ENCODE data around the gene SNN. TPM values are rescaled to one million over a fixed set of nuclear protein-coding genes. Genes with fewer than 3 reads are reported as not detected.

Gene SNN
- total RNA-seq, 1 donor from 2014 or later: 7.3 TPM

GRCh38 chr16:11639008-11639562, 29.2 kb upstream of the SNN start:
- H3K27ac Mint-ChIP-seq: no peak overlapping the region
- no peaks in the 10 kb centered on the region for H3K9me3 Mint-ChIP-seq
- H3K36me3 Mint-ChIP-seq (ENCODE audit: low read depth): no peaks in the 10 kb centered on the region
- peaks cover 11% of the 10 kb centered on the region for H3K27me3 Mint-ChIP-seq (ENCODE audit: insufficient read depth)
- DNase-seq (ENCODE audit: low spot score): no peak
- no peak overlapping the region for H3K4me3 Mint-ChIP-seq
- intact Hi-C loops (cut with micrococcal nuclease): no loop called here
- peaks cover 5% of the 10 kb centered on the region for H3K4me1 Mint-ChIP-seq (ENCODE audit: low read depth)

- Mint-ChIP-seq H3K27ac (no peak overlapping the region), H3K4me1 (ENCODE audit: low read depth) (peaks cover 5% of the 10 kb centered on the region), H3K36me3 (ENCODE audit: low read depth) (no peaks in the 10 kb centered on the region), H3K9me3 (no peaks in the 10 kb centered on the region), H3K27me3 (ENCODE audit: insufficient read depth) (peaks cover 11% of the 10 kb centered on the region), H3K4me3 (no peak overlapping the region)
- intact Hi-C loops (cut with micrococcal nuclease): loop anchor here (2.0 kb wide), 2 partner anchors 55 to 75 kb away; no protein-coding TSS in a partner anchor
- no peak for DNase-seq (ENCODE audit: low spot score)
Measured at GRCh38 chr16:11639925-11640899, 28.0 kb upstream of the SNN start.

GRCh38 chr16:11640987-11641817, 27.1 kb upstream of the SNN start:
- DNase-seq (ENCODE audit: low spot score): no peak

GRCh38 chr16:11642765-11643116, 25.5 kb upstream of the SNN start:
- intact Hi-C loops (cut with micrococcal nuclease): no loop called here
- DNase-seq (ENCODE audit: low spot score): no peak
- Mint-ChIP-seq H3K27ac (no peak overlapping the region), H3K4me3 (no peak overlapping the region), H3K9me3 (no peaks in the 10 kb centered on the region), H3K4me1 (ENCODE audit: low read depth) (peaks cover 5% of the 10 kb centered on the region), H3K36me3 (ENCODE audit: low read depth) (no peaks in the 10 kb centered on the region), H3K27me3 (ENCODE audit: insufficient read depth) (peaks cover 5% of the 10 kb centered on the region)

More at GRCh38 chr16:11640987-11641817, 27.1 kb upstream of the SNN start:
- Mint-ChIP-seq H3K4me3 (no peak overlapping the region), H3K27ac (no peak overlapping the region), H3K9me3 (no peaks in the 10 kb centered on the region), H3K27me3 (ENCODE audit: insufficient read depth) (peaks cover 8% of the 10 kb centered on the region), H3K4me1 (ENCODE audit: low read depth) (peaks cover 5% of the 10 kb centered on the region), H3K36me3 (ENCODE audit: low read depth) (no peaks in the 10 kb centered on the region)
- intact Hi-C loops (cut with micrococcal nuclease): loop anchor here (1.0 to 2.0 kb wide), 7 partner anchors 56 to 677 kb away; no protein-coding TSS in a partner anchor

- no peak overlapping the region for H3K27ac Mint-ChIP-seq
- H3K27me3 Mint-ChIP-seq (ENCODE audit: insufficient read depth): peaks cover 5% of the 10 kb centered on the region
- H3K9me3 Mint-ChIP-seq: no peaks in the 10 kb centered on the region
- H3K4me3 Mint-ChIP-seq: no peak overlapping the region
- peaks cover 4% of the 10 kb centered on the region for H3K4me1 Mint-ChIP-seq (ENCODE audit: low read depth)
- H3K36me3 Mint-ChIP-seq (ENCODE audit: low read depth): no peaks in the 10 kb centered on the region
- intact Hi-C loops (cut with micrococcal nuclease): no loop called here
- DNase-seq (ENCODE audit: low spot score): no peak
Measured at GRCh38 chr16:11649276-11649675, 19.0 kb upstream of the SNN start.

- no peak for DNase-seq (ENCODE audit: low spot score)
- H3K4me3 Mint-ChIP-seq: no peak overlapping the region
- no peak overlapping the region for H3K27ac Mint-ChIP-seq
- peaks cover 9% of the 10 kb centered on the region for H3K27me3 Mint-ChIP-seq (ENCODE audit: insufficient read depth)
- H3K4me1 Mint-ChIP-seq (ENCODE audit: low read depth): peaks cover 7% of the 10 kb centered on the region
- no peaks in the 10 kb centered on the region for H3K36me3 Mint-ChIP-seq (ENCODE audit: low read depth)
- intact Hi-C loops (cut with micrococcal nuclease): no loop called here
- H3K9me3 Mint-ChIP-seq: no peaks in the 10 kb centered on the region
Measured at GRCh38 chr16:11650641-11651591, 17.3 kb upstream of the SNN start.

GRCh38 chr16:11651796-11652195, 16.5 kb upstream of the SNN start:
- Mint-ChIP-seq H3K36me3 (ENCODE audit: low read depth) (no peaks in the 10 kb centered on the region), H3K4me1 (ENCODE audit: low read depth) (peaks cover 7% of the 10 kb centered on the region), H3K9me3 (no peaks in the 10 kb centered on the region), H3K27ac (no peak overlapping the region), H3K4me3 (no peak overlapping the region), H3K27me3 (ENCODE audit: insufficient read depth) (peaks cover 12% of the 10 kb centered on the region)
- no peak for DNase-seq (ENCODE audit: low spot score)
- intact Hi-C loops (cut with micrococcal nuclease): no loop called here

GRCh38 chr16:11655655-11656054, 12.6 kb upstream of the SNN start:
- H3K4me3 Mint-ChIP-seq: no peak overlapping the region

GRCh38 chr16:11657556-11657955, 10.7 kb upstream of the SNN start:
- intact Hi-C loops (cut with micrococcal nuclease): no loop called here

More at GRCh38 chr16:11655655-11656054, 12.6 kb upstream of the SNN start:
- no peak overlapping the region for H3K27ac Mint-ChIP-seq
- H3K4me1 Mint-ChIP-seq (ENCODE audit: low read depth): peaks cover 7% of the 10 kb centered on the region
- intact Hi-C loops (cut with micrococcal nuclease): no loop called here
- peaks cover 14% of the 10 kb centered on the region for H3K27me3 Mint-ChIP-seq (ENCODE audit: insufficient read depth)
- H3K36me3 Mint-ChIP-seq (ENCODE audit: low read depth): no peaks in the 10 kb centered on the region
- DNase-seq (ENCODE audit: low spot score): no peak
- no peaks in the 10 kb centered on the region for H3K9me3 Mint-ChIP-seq

GRCh38 chr16:11658896-11659708, 9.2 kb upstream of the SNN start:
- Mint-ChIP-seq H3K4me1 (ENCODE audit: low read depth) (peaks cover 9% of the 10 kb centered on the region), H3K9me3 (no peaks in the 10 kb centered on the region), H3K4me3 (no peak overlapping the region), H3K27ac (no peak overlapping the region), H3K36me3 (ENCODE audit: low read depth) (no peaks in the 10 kb centered on the region), H3K27me3 (ENCODE audit: insufficient read depth) (peaks cover 15% of the 10 kb centered on the region)
- DNase-seq (ENCODE audit: low spot score): no peak
- intact Hi-C loops (cut with micrococcal nuclease): no loop called here

More at GRCh38 chr16:11657556-11657955, 10.7 kb upstream of the SNN start:
- H3K27ac Mint-ChIP-seq: no peak overlapping the region
- H3K36me3 Mint-ChIP-seq (ENCODE audit: low read depth): no peaks in the 10 kb centered on the region
- H3K4me3 Mint-ChIP-seq: no peak overlapping the region
- H3K27me3 Mint-ChIP-seq (ENCODE audit: insufficient read depth): peaks cover 18% of the 10 kb centered on the region
- peaks cover 7% of the 10 kb centered on the region for H3K4me1 Mint-ChIP-seq (ENCODE audit: low read depth)
- DNase-seq (ENCODE audit: low spot score): no peak
- H3K9me3 Mint-ChIP-seq: no peaks in the 10 kb centered on the region

- Mint-ChIP-seq H3K9me3 (no peaks in the 10 kb centered on the region), H3K27ac (no peak overlapping the region), H3K4me3 (no peak overlapping the region), H3K27me3 (ENCODE audit: insufficient read depth) (peaks cover 10% of the 10 kb centered on the region), H3K36me3 (ENCODE audit: low read depth) (no peaks in the 10 kb centered on the region), H3K4me1 (ENCODE audit: low read depth) (peaks cover 18% of the 10 kb centered on the region)
- intact Hi-C loops (cut with micrococcal nuclease): no loop called here
- DNase-seq (ENCODE audit: low spot score): no peak
Measured at GRCh38 chr16:11660565-11660964, 7.7 kb upstream of the SNN start.

All from activated T-helper 1 cell treated with anti-CD3 and anti-CD28 coated beads, Interleukin-12 subunit alpha, Interleukin-12 subunit beta, Interleukin-2, Interleukin-4 antibody, amounts not matched to agents 30 ng/mL and 10 ng/mL and 1 ng/mL, durations not matched to agents 14 hours and 24 hours and 36 hours (primary cell).